MM.1S (cell line): ENCODE results near the gene FBP2.

Experiments
- CTCF ChIP-seq: fragments of 300-600 bp; sonication (generic); IDR thresholded peaks from 2 replicates; pipeline ENCODE4 v1.5.1; 2016; ENCODE audit warnings: antibody characterized with exemption, low read length, mixed read lengths
- EZH2 ChIP-seq: fragments of 300-600 bp; sonication (generic); optimal IDR thresholded peaks from 2 replicates; pipeline ENCODE3; 2017; ENCODE audit warnings: low read depth, mild to moderate bottlenecking, antibody characterized with exemption, low read length, mixed read lengths
- EZH2phosphoT487 ChIP-seq: fragments of 300-600 bp; sonication (generic); IDR thresholded peaks from 2 replicates; pipeline ENCODE4 v1.6.1; 2018; ENCODE audit warnings: antibody characterized with exemption, low read length

- TF ChIP-seq CTCF = no peak
- no peak for TF ChIP-seq EZH2
- no peak for TF ChIP-seq EZH2phosphoT487
Measured at GRCh38 chr9:94511134-94511954, 82.3 kb downstream of the FBP2 start.
